HuH-7.5 (cell line): ENCODE measurements around the gene HSPA8.

ENCODE experiments used
- DNase-seq: peaks from one replicate; pipeline ENCODE4 v3.0.0; 2011; ENCODE audit warnings: low spot score

The HSPA8 gene

DNA sequence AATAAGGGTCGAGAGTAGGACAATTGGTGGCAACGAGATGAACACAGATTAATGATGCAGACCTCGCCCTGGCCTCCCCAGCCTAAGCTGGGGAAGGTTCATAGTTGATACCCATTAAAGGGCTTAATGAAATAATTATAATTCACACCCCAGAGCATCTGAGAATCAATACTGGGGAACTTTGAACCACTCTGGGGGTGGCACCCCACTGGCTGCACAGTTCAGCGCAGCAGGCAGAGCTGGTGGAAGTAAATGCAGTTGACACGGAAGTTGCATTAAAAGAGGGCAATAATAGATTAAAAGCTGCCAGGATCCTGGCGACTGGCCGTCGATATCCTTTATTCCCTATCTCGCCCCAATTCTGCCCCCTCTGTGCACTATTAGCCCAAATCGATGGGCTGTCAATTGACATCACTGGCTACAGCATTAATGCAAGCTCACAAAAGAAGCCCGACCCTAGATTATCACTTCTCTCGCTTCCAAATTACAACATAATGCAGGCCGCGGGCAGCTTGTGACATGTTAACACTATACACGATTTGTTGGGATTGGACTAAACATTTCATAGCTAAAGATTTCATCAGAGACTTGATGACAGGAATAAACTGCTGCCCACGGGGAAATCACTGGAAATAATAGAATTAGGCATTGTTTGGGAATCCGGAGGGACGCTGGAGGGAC lies 14.5 kb downstream of the HSPA8 start:
- no peak for DNase-seq

DNA sequence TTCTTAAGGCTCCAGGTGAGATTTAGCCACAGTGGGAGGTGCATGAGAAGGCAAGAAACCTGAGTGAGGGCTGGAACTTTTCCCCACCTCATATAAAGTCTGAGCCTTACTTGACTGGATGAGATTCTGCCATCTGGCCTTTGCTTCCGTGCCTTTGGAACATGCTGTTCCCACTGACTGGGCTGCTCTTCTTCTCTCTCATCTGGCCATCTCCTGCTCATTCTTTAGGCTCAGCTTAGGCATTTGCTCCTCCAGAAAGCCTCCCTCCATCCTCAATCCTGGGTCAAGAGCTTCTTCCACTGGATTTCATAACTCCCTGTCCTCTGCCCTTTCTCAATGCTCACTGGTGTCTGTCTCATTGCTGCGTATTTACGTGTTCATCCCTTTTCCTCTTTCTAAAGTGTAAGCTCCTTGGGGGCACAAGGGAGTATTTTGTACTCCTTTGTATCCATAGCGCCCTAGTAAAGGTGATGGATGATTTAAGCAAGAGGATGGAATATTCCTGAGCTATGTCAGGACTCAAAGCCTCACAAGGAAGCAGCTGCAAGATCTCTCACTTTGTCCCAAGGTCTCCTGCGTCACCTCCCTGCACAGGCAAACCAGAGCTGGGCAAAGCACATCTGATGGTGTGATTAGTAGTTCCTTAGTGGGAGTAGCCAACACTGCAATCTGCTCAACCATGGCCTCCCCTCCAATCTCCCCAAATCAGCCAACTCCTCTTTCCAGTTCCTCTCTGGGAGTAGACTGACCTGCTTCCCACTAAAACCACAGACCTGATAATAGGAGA lies 15.3 kb downstream of the HSPA8 start:
- DNase-seq = no peak

DNA sequence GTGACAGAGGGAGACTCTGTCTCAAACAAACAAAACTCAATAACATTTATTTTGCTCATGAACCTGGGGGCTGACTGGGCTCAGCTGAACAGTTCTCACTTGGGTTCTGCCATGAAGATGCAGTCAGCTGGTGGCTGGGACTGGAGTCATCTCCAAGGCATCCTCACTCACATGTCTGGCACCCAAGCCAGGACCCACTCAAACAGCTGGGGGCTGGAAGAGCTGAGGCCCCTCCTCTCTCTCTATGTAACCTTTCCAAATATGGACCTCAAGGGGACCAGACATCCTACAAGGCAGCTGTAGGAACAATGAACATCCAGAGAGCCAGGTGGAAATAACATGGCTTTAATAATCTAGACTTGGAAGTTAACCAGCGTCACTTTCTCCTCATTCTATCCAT lies 16.8 kb downstream of the HSPA8 start:
- no peak for DNase-seq

GRCh38 chr11:123041185-123041584 lies 20.8 kb downstream of the HSPA8 start:
- DNase-seq = no peak

DNA sequence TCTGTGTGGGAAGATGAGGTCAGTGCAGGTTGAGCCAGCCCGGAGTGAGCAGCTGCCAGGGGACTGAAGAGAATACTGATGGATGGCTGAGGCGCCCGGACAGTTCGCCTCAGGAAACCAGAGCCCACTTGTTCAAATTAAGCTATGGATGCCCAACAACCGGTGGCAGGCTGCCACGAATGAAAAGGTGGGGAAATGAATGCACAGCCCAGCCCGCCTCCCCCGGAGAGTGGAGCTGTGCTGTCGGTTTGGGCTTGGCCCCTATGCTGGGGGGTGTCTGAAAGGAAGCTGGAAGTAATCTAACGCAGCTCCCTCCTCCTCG lies 21.9 kb downstream of the HSPA8 start:
- no peak for DNase-seq

DNA sequence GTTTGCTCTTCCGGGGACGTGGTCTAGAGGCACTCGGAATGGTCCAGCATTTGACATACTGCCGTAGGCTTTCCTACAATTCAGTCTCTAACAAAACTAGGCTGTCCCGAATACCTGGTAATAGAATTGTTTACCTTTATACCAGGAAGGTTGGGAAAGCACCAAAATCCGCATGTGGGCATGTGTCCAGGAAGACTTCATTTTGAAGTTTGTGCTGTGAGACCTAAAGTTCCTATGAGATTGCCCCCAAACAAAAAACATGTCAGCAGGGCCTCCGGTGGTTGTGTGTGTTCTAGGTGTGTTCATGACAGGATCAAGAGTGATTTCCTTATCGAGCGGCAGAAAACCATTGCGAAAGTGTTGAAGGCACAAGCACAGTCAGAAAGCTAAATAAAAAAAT lies 26.1 kb downstream of the HSPA8 start:
- no peak for DNase-seq

- no peak for DNase-seq
These were observed 27.3 kb downstream of the HSPA8 start for GRCh38 chr11:123034597-123034996.

DNA sequence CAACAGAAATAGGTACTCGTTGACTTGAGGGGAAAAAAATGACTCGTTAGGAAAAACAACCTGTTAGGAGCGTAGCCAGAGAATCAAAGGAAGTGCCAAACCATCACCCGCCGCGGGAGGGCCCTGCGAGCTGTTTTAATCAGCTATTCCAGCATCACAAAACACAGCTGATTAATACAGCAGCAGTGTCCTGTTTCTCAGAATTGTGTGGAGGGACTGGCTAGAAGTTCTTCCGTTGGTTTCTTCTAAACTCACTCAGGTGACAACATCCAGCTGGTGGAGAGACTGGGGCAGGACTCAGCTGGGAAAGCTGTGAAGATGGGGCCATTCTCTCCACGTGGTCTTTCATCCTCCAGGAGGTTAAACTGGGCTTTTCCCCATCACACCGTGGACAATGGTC lies 28.0 kb downstream of the HSPA8 start:
- DNase-seq = no peak

GRCh38 chr11:123030517-123030916 lies 31.4 kb downstream of the HSPA8 start:
- no peak for DNase-seq

- DNase-seq = peak; percentile 47
These were observed 41.0 kb downstream of the HSPA8 start for GRCh38 chr11:123020968-123021367.

DNA sequence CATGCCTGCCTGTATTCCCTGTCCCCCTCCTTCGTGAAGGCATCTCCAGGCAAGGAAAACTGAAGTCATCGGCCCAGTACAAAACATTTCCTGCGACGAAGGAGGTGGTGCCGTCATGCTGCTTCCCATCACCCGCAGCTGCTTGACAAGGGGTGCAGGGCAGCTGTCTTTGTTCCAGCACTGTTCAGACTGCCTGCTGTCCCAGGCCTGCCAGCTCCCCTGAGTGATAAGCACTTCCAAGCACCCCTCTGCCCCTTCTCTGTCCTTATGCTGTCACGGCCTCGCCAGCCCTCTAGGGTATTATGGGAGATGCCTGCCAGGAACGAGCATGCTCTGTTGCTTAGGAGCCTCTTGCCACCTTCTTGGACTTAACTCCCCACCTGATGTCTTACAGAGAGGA lies 43.2 kb downstream of the HSPA8 start:
- no peak for DNase-seq

- no peak for DNase-seq
These were observed 50.4 kb downstream of the HSPA8 start for GRCh38 chr11:123011510-123011909.
